DND-41 (cell line): Measurements from ENCODE around the gene NR4A2.

ENCODE experiments used
- ATAC-seq: fragments of 200-7000 bp; cut with Tn5 transposase; 3 replicates; pipeline ENCODE4 v1.9.1; 2021; ENCODE audit warnings: low read depth; ENCODE audit not compliant: insufficient read depth
- DNase-seq: peaks from one replicate; pipeline ENCODE4 v3.0.0-alpha.2; 2020
- H2AFZ ChIP-seq: 2 replicates; pipeline ENCODE4 v1.6.0; 2012; ENCODE audit warnings: low read depth, low read length
- H3K27ac ChIP-seq: 2 replicates; pipeline ENCODE4 v1.5.1; 2012; ENCODE audit warnings: low read length, inconsistent platforms
- H3K27me3 ChIP-seq: fragments of 200-600 bp; sonication (generic); 2 replicates; pipeline ENCODE4 v1.6.0; 2012; ENCODE audit warnings: low read length, mild to moderate bottlenecking, inconsistent platforms; ENCODE audit not compliant: insufficient read depth, poor library complexity
- H3K36me3 ChIP-seq: 2 replicates; pipeline ENCODE4 v1.5.1; 2012; ENCODE audit warnings: low read length, inconsistent platforms; ENCODE audit not compliant: insufficient read depth
- H3K4me1 ChIP-seq: 2 replicates; pipeline ENCODE4 v1.5.1; 2012; ENCODE audit warnings: mild to moderate bottlenecking, low read length; ENCODE audit not compliant: insufficient read depth
- H3K4me2 ChIP-seq: 2 replicates; pipeline ENCODE4 v1.6.0; 2012; ENCODE audit warnings: mild to moderate bottlenecking, moderate library complexity, low read length, inconsistent platforms; ENCODE audit not compliant: insufficient read depth
- H3K4me3 ChIP-seq, 2 experiments: fragments of 200-600 bp in 1 of 2; shearing (Covaris generic) in 1 of 2; 2 replicates each; pipeline ENCODE4 v1.5.1; 2012 to 2016; ENCODE audit warnings: inconsistent platforms in 2 of 2, low read length in 2 of 2, mild to moderate bottlenecking in 2 of 2, low read depth in 1 of 2, moderate library complexity in 1 of 2
- H3K79me2 ChIP-seq: 2 replicates; pipeline ENCODE4 v1.6.0; 2012; ENCODE audit warnings: low read length, inconsistent platforms; ENCODE audit not compliant: insufficient read depth
- H3K9ac ChIP-seq: 2 replicates; pipeline ENCODE4 v1.6.0; 2012; ENCODE audit warnings: low read depth, mild to moderate bottlenecking, inconsistent platforms, low read length, moderate library complexity
- H3K9me3 ChIP-seq: 2 replicates; pipeline ENCODE4 v1.5.1; 2012; ENCODE audit warnings: low read length, moderate library complexity, mild to moderate bottlenecking, inconsistent platforms; ENCODE audit not compliant: insufficient read depth, severe bottlenecking
- H4K20me1 ChIP-seq: 2 replicates; pipeline ENCODE4 v1.6.0; 2012; ENCODE audit warnings: low read length; ENCODE audit not compliant: insufficient read depth
- EZH2 ChIP-seq: IDR thresholded peaks from 3 replicates; pipeline ENCODE4 v1.6.1; 2012; ENCODE audit warnings: borderline replicate concordance, low read depth, mild to moderate bottlenecking, moderate library complexity, low read length, inconsistent platforms; ENCODE audit not compliant: severe bottlenecking
- TF ChIP-seq, protein P1 (sequence below): IDR thresholded peaks from 2 replicates; pipeline ENCODE4 v1.5.1; 2012; ENCODE audit warnings: borderline replicate concordance, low read length, moderate library complexity, mild to moderate bottlenecking; ENCODE audit not compliant: poor library complexity, severe bottlenecking; ENCODE audit errors: extremely low read depth

The NR4A2 gene

DNA sequence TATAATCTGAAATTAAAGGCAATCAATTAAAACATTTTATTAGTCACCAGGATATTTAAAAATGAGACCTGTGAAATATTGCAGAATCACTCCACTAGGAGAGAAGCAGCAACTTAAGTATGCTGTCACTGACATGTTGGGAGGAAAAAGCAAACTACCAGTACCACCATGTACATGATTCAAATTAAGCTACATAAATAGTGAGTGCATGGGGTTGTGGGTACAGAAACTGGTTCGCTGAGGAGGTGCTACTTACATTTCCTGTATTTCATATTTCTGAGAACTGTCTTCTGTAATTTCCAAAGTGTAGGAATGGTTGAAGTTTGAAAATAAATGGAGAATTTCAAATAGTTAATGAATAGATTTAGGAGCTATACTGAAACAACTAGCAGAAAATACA lies 7.9 kb upstream of the NR4A2 start:
- ATAC-seq (no peak), DNase-seq (no peak)
- H2AFZ ChIP-seq, result no peak overlapping the region
- no peaks in the 10 kb centered on the region for H3K9me3 ChIP-seq
- no peak overlapping the region for H3K27ac ChIP-seq
- TF ChIP-seq, protein P1, sequence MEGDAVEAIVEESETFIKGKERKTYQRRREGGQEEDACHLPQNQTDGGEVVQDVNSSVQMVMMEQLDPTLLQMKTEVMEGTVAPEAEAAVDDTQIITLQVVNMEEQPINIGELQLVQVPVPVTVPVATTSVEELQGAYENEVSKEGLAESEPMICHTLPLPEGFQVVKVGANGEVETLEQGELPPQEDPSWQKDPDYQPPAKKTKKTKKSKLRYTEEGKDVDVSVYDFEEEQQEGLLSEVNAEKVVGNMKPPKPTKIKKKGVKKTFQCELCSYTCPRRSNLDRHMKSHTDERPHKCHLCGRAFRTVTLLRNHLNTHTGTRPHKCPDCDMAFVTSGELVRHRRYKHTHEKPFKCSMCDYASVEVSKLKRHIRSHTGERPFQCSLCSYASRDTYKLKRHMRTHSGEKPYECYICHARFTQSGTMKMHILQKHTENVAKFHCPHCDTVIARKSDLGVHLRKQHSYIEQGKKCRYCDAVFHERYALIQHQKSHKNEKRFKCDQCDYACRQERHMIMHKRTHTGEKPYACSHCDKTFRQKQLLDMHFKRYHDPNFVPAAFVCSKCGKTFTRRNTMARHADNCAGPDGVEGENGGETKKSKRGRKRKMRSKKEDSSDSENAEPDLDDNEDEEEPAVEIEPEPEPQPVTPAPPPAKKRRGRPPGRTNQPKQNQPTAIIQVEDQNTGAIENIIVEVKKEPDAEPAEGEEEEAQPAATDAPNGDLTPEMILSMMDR, result no peak
- TF ChIP-seq EZH2, result no peak
- H3K4me3 ChIP-seq, result peak overlapping the region in 1 of 2 experiments; percentile 74; a peak in 1 of 4 replicates
- peak overlapping the region; percentile 82; the same call in 1 of the 2 replicates for H3K4me2 ChIP-seq
- H3K79me2 ChIP-seq, result no peaks in the 10 kb centered on the region
- no peaks in the 10 kb centered on the region for H4K20me1 ChIP-seq
- H3K9ac ChIP-seq, result peak overlapping the region; percentile 100; the same call in 1 of the 2 replicates
- H3K4me1 ChIP-seq, result peaks cover 65% of the 10 kb centered on the region
- H3K27me3 ChIP-seq, result no peaks in the 10 kb centered on the region
- no peaks in the 10 kb centered on the region for H3K36me3 ChIP-seq

DNA sequence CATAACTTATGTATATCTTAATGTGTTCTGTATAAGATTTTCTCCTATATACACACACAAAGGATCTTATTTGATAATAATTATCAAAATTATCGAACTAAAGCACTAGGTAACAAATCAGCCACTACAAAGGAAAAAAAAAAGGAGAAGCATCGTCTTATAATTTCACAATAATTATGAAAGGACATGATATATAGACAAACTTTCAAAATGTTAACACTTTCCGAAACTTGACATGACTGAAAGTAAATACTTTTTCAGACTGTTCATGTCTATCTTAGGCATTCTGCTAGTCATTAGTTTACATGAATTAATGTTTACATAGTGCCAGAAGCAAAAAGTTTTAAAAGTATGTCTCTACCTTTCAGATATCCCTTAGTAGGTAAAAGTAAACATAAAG lies 7.3 kb upstream of the NR4A2 start:
- ATAC-seq, result no peak
- no peak for DNase-seq
- Histone ChIP-seq H3K4me2 (no peak overlapping the region; the same call in 1 of the 2 replicates), H3K79me2 (no peaks in the 10 kb centered on the region), H3K36me3 (no peaks in the 10 kb centered on the region), H2AFZ (no peak overlapping the region), H3K9ac (no peak overlapping the region), H3K9me3 (no peaks in the 10 kb centered on the region), H3K4me3 (no peak overlapping the region), H3K4me1 (peaks cover 70% of the 10 kb centered on the region), H4K20me1 (no peaks in the 10 kb centered on the region), H3K27me3 (no peaks in the 10 kb centered on the region), H3K27ac (no peak overlapping the region)
- no peak for TF ChIP-seq EZH2
- TF ChIP-seq, protein P1, result no peak

DNA sequence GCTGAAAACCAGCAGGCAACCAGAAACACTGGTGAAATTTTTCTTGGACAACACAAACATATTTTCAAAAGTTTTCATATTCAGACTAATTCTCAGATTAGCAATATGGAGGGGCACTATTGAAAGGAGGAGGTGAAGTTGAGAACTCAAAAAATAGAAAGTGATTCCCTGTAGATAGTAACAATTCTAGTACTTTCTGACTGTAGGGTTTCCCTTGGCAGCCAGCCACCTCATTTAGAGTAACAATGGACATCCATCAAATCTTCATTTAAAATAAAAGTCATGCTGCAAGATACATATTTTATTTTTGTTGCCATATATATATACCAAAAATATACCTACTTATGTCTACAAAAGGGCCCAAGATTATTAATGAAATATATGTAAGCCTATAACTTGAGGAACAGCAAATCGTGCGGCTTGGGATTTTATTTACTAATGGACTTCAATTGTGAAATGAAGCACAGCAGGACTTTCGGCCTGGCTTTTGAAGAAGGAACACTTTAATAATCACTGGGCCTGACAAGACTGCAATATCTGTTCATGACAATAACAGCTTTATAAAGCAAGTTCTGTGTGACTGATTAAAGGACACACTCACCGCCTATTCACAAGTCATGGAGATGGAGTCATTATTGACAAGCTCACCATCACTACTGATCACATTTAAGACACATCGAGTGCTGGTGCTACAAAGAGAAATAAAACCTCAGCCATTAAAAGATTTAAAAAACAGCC lies 6.8 kb upstream of the NR4A2 start:
- ATAC-seq (no peak), DNase-seq (no peak)
- TF ChIP-seq, protein P1, result no peak
- no peak for TF ChIP-seq EZH2
- Histone ChIP-seq H3K9ac (no peak overlapping the region), H4K20me1 (no peaks in the 10 kb centered on the region), H3K27ac (no peak overlapping the region), H2AFZ (no peak overlapping the region), H3K4me2 (no peak overlapping the region), H3K4me1 (peaks cover 72% of the 10 kb centered on the region), H3K36me3 (no peaks in the 10 kb centered on the region), H3K79me2 (no peaks in the 10 kb centered on the region), H3K4me3 (no peak overlapping the region), H3K27me3 (no peaks in the 10 kb centered on the region), H3K9me3 (no peaks in the 10 kb centered on the region)
